Measurements from ENCODE around the gene APPL1. TPM values are rescaled to one million over a fixed set of nuclear protein-coding genes. Genes with fewer than 3 reads are reported as not detected.

The APPL1 gene
- total and polyA plus RNA-seq, 2 of the 13 experiments (the other 11 are each of a cell fraction or from before 2014, with no cell fraction given), result 14.3 to 29.0 TPM

- FAIRE-seq, result no peak
- H3K4me2 ChIP-seq (ENCODE audit: low read depth, low read length), result no peak overlapping the region
These were observed 24.9 kb downstream of the APPL1 start for GRCh38 chr3:57252404-57252803.

More at GRCh38 chr3:57252404-57252803, 24.9 kb downstream of the APPL1 start:
- no peak overlapping the region for H3K9ac ChIP-seq (ENCODE audit: insufficient read depth, low read depth, low read length)
- ChIA-PET POLR2A (no interaction called here), CTCF (ENCODE audit: low intra/inter-chr PET ratio, low total read pairs) (no interaction called here)
- H3K4me1 ChIP-seq (ENCODE audit: insufficient read depth, low read length), result no peaks in the 10 kb centered on the region
- BruUV-seq (replicated peaks), result no TSS peak
- WGBS (ENCODE audit: low lambda C conversion rate), result 95% methylated on average over 1 of the region's 1 CpG
- no peaks in the 10 kb centered on the region; a peak in 1 of 5 replicates for H3K27me3 ChIP-seq (ENCODE audit: control insufficient read depth in 1 of 2, insufficient read depth in 2 of 2, low read length in 2 of 2)
- in situ Hi-C loops (cut with HindIII; ENCODE audit: extremely low pct_ligation_motif_present, low pct_unique_long_range_greater_than_20kb) (no loop called here), intact Hi-C loops (cut with micrococcal nuclease; ENCODE audit: unreplicated experiment) (no loop called here)
- no peak overlapping the region for H3K4me3 ChIP-seq (replicated peaks in 1 of 3; ENCODE audit: insufficient read depth in 1 of 3, low read depth in 2 of 3, low read length in 3 of 3)
- TF ChIP-seq ZNF570 (CRISPR knock-in tag; IDR thresholded peaks at IDR 0.05; ENCODE audit: borderline replicate concordance), result no peak
- TF ChIP-seq ZNF407 (CRISPR knock-in tag; IDR thresholded peaks at IDR 0.05; ENCODE audit: not compliant biosample characterization), result no peak
- TF ChIP-seq ZNF678 (CRISPR knock-in tag; IDR thresholded peaks at IDR 0.05), result no peak
- TF ChIP-seq ZNF781 (CRISPR knock-in tag; IDR thresholded peaks at IDR 0.05; ENCODE audit: borderline replicate concordance, not compliant biosample characterization), result no peak
- no peak for TF ChIP-seq TFDP1 (CRISPR knock-in tag; IDR thresholded peaks at IDR 0.05; ENCODE audit: borderline replicate concordance)
- TF ChIP-seq GPBP1L1 (CRISPR knock-in tag; IDR thresholded peaks at IDR 0.05), result no peak
- no peak for TF ChIP-seq ZIK1 (CRISPR knock-in tag; IDR thresholded peaks at IDR 0.05; ENCODE audit: borderline replicate concordance, low read depth)
- TF ChIP-seq MEF2D (CRISPR knock-in tag; IDR thresholded peaks at IDR 0.05), result no peak
- no peak for TF ChIP-seq NFIB (CRISPR knock-in tag; IDR thresholded peaks at IDR 0.05; ENCODE audit: borderline replicate concordance)
- TF ChIP-seq XBP1 (CRISPR knock-in tag; IDR thresholded peaks at IDR 0.05), result no peak
- no peak for TF ChIP-seq BRF2 (CRISPR knock-in tag; IDR thresholded peaks at IDR 0.05)
- no peak for TF ChIP-seq SOX6 (IDR thresholded peaks at IDR 0.05)
- no peak for TF ChIP-seq SOX6 (CRISPR knock-in tag; IDR thresholded peaks at IDR 0.05)
- no peaks in the 10 kb centered on the region for H3K9me3 ChIP-seq (ENCODE audit: low read length)
- no peaks in the 10 kb centered on the region for H3K79me2 ChIP-seq (ENCODE audit: insufficient read depth, low read length)
- no peak overlapping the region for H3K27ac ChIP-seq (ENCODE audit: extremely low read length, insufficient read depth, low read length)
- peaks cover 5 to 36% of the 10 kb centered on the region in 2 experiments; a peak in 4 of 5 replicates for H3K36me3 ChIP-seq (replicated peaks in 1 of 2; ENCODE audit: control insufficient read depth in 1 of 2, insufficient read depth in 2 of 2, low read length in 2 of 2)
- no peak overlapping the region for H2AFZ ChIP-seq (ENCODE audit: low read length)
- no peaks in the 10 kb centered on the region for H4K20me1 ChIP-seq (ENCODE audit: insufficient read depth, low read length)
- DNase-seq (ENCODE audit: low spot score) (no peak), ATAC-seq (no peak)

Measured in HepG2 (cell line).